Epithelial cell of prostate (primary cell): Measurements from ENCODE around the gene RRM1.

Source experiments
- DNase-seq: peaks from one replicate; pipeline ENCODE4 v3.0.0-alpha.2; 2011; ENCODE audit warnings: low read depth, low spot score
- H3K27ac ChIP-seq: fragments of 450-650 bp; 2 replicates; pipeline ENCODE4 v1.5.1; 2017; ENCODE audit warnings: mild to moderate bottlenecking

The RRM1 gene

GRCh38 chr11:4183410-4184057 is 88.9 kb downstream of the RRM1 start:
- H3K27ac ChIP-seq, result no peak overlapping the region
- DNase-seq, result no peak

- DNase-seq, result no peak
- no peak overlapping the region for H3K27ac ChIP-seq
Measured at GRCh38 chr11:4184163-4184916, 89.7 kb downstream of the RRM1 start.

- no peak for DNase-seq
- H3K27ac ChIP-seq, result no peak overlapping the region
Measured at GRCh38 chr11:4185561-4185960, 91.0 kb downstream of the RRM1 start.

GRCh38 chr11:4186464-4187054 is 92.0 kb downstream of the RRM1 start:
- no peak overlapping the region for H3K27ac ChIP-seq
- DNase-seq, result no peak

GRCh38 chr11:4187055-4187988 is 92.7 kb downstream of the RRM1 start:
- H3K27ac ChIP-seq, result no peak overlapping the region

More at GRCh38 chr11:4187055-4187988, 92.7 kb downstream of the RRM1 start:
- no peak for DNase-seq
